Naive thymus-derived CD4-positive, alpha-beta T cell (primary cell): ENCODE results near the gene RRP9. TPM values are rescaled to one million over a fixed set of nuclear protein-coding genes. Genes with fewer than 3 reads are reported as not detected.

Experiments used
- ATAC-seq: fragments of 150-1000 bp; cut with Tn5 transposase; 2 replicates; pipeline ENCODE4 v1.10.0; 2021; ENCODE audit warnings: mild to moderate bottlenecking, moderate library complexity
- CTCF ChIA-PET: fragments of 350-600 bp; sonication (Branson Sonifier 250); formaldehyde crosslinking; loops from one replicate; lab custom pipeline; 2021; ENCODE audit warnings: antibody characterized with exemption; lab: Charles Lee
- POLR2A ChIA-PET: fragments of 350-600 bp; sonication (Branson Sonifier 250); formaldehyde crosslinking; loops from one replicate; lab custom pipeline; 2021; ENCODE audit warnings: antibody characterized with exemption, inconsistent platforms; lab: Charles Lee
- DNase-seq, 9 donors: peaks; one replicate each; pipeline versions ENCODE4 v3.0.0 to v3.0.0-alpha.2; 2020 to 2022; ENCODE audit warnings: mixed read lengths in 1 of 9
- H3K27ac ChIP-seq: one replicate; pipeline ENCODE4 v1.7.0; 2013; ENCODE audit warnings: mild to moderate bottlenecking, low read depth, low read length, moderate library complexity
- H3K27me3 ChIP-seq, 2 donors: one replicate each; pipeline ENCODE4 v1.7.0; 2013; ENCODE audit warnings: low read length in 2 of 2, mild to moderate bottlenecking in 2 of 2, moderate library complexity in 2 of 2; ENCODE audit not compliant: control insufficient read depth in 2 of 2, insufficient read depth in 2 of 2
- H3K36me3 ChIP-seq, 3 experiments: 1 replicate in 2 of 3; 2 replicates in 1 of 3; pipeline ENCODE4 v1.7.0; 2013; ENCODE audit warnings: low read length in 3 of 3, mild to moderate bottlenecking in 3 of 3, moderate library complexity in 1 of 3; ENCODE audit not compliant: insufficient read depth in 3 of 3, control insufficient read depth in 2 of 3
- H3K4me1 ChIP-seq, 2 donors: one replicate each; pipeline ENCODE4 v1.7.0; 2013; ENCODE audit warnings: low read length in 2 of 2, mild to moderate bottlenecking in 2 of 2, moderate library complexity in 1 of 2; ENCODE audit not compliant: control insufficient read depth in 2 of 2, insufficient read depth in 2 of 2
- H3K4me3 ChIP-seq: 2 replicates; pipeline ENCODE4 v1.7.0; 2013; ENCODE audit warnings: mild to moderate bottlenecking, low read length
- H3K9me3 ChIP-seq, 3 experiments: 1 replicate in 2 of 3; 2 replicates in 1 of 3; pipeline ENCODE4 v1.7.0; 2013; ENCODE audit warnings: low read length in 3 of 3; ENCODE audit not compliant: control insufficient read depth in 2 of 3
- H3K27ac Mint-ChIP-seq, 9 donors: one replicate each; pipeline ENCODE4 v1.8.0; 2020 to 2022; ENCODE audit warnings: mixed read lengths in 9 of 9, mild to moderate bottlenecking in 8 of 9, moderate library complexity in 5 of 9, inconsistent platforms in 2 of 9
- H3K27me3 Mint-ChIP-seq, 5 donors: one replicate each; pipeline ENCODE4 v1.8.0; 2021 to 2022; ENCODE audit warnings: mixed read lengths in 5 of 5, mild to moderate bottlenecking in 1 of 5
- H3K36me3 Mint-ChIP-seq, 5 donors: one replicate each; pipeline ENCODE4 v1.8.0; 2020 to 2022; ENCODE audit warnings: mixed read lengths in 5 of 5, mild to moderate bottlenecking in 3 of 5, inconsistent platforms in 1 of 5
- H3K4me1 Mint-ChIP-seq, 7 donors: one replicate each; pipeline ENCODE4 v1.8.0; 2020 to 2022; ENCODE audit warnings: mixed read lengths in 7 of 7, mild to moderate bottlenecking in 3 of 7, inconsistent platforms in 1 of 7
- H3K4me3 Mint-ChIP-seq, 10 donors: one replicate each; pipeline ENCODE4 v1.8.0; 2020 to 2022; ENCODE audit warnings: mild to moderate bottlenecking in 10 of 10, mixed read lengths in 10 of 10, moderate library complexity in 6 of 10, inconsistent platforms in 2 of 10
- H3K9me3 Mint-ChIP-seq, 11 donors: one replicate each; pipeline ENCODE4 v1.8.0; 2020 to 2022; ENCODE audit warnings: mixed read lengths in 11 of 11, mild to moderate bottlenecking in 4 of 11, inconsistent platforms in 1 of 11, moderate library complexity in 1 of 11
- intact Hi-C, 2 donors: fragments of 100-400 bp; cut with micrococcal nuclease; formaldehyde crosslinking; loops; one replicate each; pipeline ENCODE4 v1.15.1; 2023
- polyA plus RNA-seq, 2 donors: library from polyadenylated mRNA; unstranded; fragments of 300-500 nt; fragmentation: Illumina TruSeq; gene quantifications; one replicate each; pipeline ENCODE4 v1.2.3, GENCODE V29; 2021
- total RNA-seq, 6 experiments: library from RNA in 5 of 6; stranded (reverse) in 5 of 6; gene quantifications; 1 replicate in 5 of 6; 2 replicates in 1 of 6; pipeline ENCODE4 v1.2.3 and lab custom pipeline; 2021 to 2026

Gene RRP9
- total and polyA plus RNA-seq, 7 experiments from 2014 or later = 10.2 to 34.2 (median 18.6) TPM

DNA sequence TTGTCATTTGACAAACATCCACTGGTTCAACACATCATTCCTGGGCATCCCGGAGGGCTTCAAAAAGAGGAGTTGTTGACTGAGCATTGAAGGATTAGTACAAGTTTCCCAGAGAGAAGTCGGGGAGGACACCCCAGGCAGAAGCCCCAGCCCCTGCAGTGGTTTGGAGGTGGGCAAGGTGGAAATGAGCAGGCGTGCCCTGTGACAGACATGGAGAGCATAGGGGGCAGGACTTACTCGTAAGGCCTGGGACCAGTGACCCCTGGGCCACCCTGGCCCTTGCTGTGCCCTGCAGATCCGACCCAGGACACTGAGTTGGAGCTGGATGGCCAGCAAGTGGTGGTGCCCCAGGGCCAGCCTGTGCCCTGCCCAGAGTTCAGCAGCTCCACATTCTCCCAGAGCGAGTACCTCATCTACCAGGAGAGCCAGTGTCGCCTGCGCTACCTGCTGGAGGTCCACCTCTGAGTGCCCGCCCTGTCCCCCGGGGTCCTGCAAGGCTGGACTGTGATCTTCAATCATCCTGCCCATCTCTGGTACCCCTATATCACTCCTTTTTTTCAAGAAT lies 6.4 kb upstream of the RRP9 start:
- H3K9me3 Mint-ChIP-seq = no peaks in the 10 kb centered on the region
- ChIA-PET POLR2A (no interaction called here), CTCF (no interaction called here)
- Histone ChIP-seq H3K4me3 (no peak overlapping the region), H3K27ac (no peak overlapping the region), H3K27me3 (no peaks in the 10 kb centered on the region), H3K36me3 (no peaks in the 10 kb centered on the region), H3K4me1 (peaks cover under 1 to 3% of the 10 kb centered on the region in 2 donors), H3K9me3 (no peaks in the 10 kb centered on the region)
- H3K4me1 Mint-ChIP-seq = peaks cover 0 to 5% (median under 1%) of the 10 kb centered on the region in 7 donors
- intact Hi-C loops = no loop called here
- H3K4me3 Mint-ChIP-seq = no peak overlapping the region
- DNase-seq = peak in 1 of 9 donors; percentile 4
- H3K27me3 Mint-ChIP-seq = peaks cover 3 to 12% (median 7%) of the 10 kb centered on the region in 5 donors
- no peak overlapping the region for H3K27ac Mint-ChIP-seq
- no peak for ATAC-seq
- peaks cover 0 to 6% (median 0%) of the 10 kb centered on the region in 5 donors for H3K36me3 Mint-ChIP-seq

DNA sequence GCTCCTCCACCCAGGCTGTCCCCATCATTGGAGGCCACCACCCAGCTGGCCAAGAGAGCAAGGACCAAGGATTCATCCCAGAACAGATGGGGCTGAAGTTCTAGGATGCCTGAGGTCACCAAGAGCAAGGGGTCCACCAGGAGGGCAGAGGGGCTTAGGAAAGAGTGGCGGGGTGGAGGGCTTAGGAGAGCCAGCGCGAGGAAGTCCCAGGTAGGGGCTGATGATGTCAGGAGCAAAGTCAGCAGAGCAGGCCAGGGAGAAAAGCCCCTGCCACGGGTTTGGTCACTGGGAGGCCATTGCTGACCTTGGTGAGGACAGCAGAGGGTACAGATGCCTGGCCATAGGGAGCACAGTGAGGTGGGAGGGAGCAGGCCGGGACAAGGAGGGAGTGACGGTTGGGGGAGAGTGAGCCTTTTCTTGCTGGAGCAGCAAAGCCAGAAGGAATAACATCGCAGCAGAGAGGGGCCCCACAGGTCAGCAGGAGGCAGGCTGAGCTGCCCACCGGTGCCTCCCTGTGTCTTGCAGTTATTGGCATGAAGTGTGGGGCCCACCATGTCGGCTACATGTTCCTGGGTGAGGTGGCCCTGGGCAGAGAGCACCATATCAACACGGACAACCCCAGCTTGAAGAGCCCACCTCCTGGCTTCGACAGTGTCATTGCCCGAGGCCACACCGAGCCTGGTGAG lies 5.7 kb upstream of the RRP9 start:
- peaks cover 8 to 11% of the 10 kb centered on the region in 2 donors for H3K4me1 ChIP-seq
- ATAC-seq (no peak), DNase-seq (peak in 1 of 9 donors; percentile 3)
- Mint-ChIP-seq H3K27ac (peak overlapping the region in 1 of 9 donors; percentile 70), H3K27me3 (peaks cover 0 to 9% (median 4%) of the 10 kb centered on the region in 5 donors), H3K9me3 (no peaks in the 10 kb centered on the region), H3K4me1 (peaks cover 3 to 8% (median 6%) of the 10 kb centered on the region in 7 donors), H3K36me3 (peaks cover 0 to 6% (median 0%) of the 10 kb centered on the region in 5 donors), H3K4me3 (no peak overlapping the region)
- ChIA-PET CTCF (no interaction called here), POLR2A (interaction anchor here (1.1 kb wide), 1 partner anchor 19 kb away, joined by 3 read pairs; the partner anchor contains the start of gene PCBP4)
- no peaks in the 10 kb centered on the region for H3K36me3 ChIP-seq
- H3K27ac ChIP-seq = no peak overlapping the region
- no peaks in the 10 kb centered on the region for H3K9me3 ChIP-seq
- intact Hi-C loops = no loop called here
- no peak overlapping the region for H3K4me3 ChIP-seq
- no peaks in the 10 kb centered on the region for H3K27me3 ChIP-seq

DNA sequence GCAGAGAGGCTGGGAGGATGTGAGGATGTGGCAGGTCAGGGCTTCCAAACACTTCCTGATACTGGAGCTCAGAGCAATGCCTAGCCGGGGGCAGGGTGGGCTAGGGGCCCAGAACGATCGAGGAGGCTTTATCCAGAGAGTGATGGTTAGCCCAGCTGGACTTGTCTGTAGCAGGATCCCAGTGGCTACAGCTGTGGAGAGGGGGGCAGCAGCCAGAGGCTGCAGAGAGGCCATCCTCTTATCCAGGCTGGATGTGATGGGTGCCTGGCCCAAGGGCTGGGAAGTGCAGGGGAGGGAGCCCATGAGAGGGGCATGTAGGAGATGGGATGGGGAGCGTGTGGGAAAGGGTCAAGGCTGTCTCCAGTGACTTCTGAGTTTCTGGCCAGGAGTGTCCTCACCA lies 5.1 kb upstream of the RRP9 start:
- POLR2A ChIA-PET = interaction anchor here (1.1 kb wide), 1 partner anchor 20 kb away, joined by 3 read pairs; the partner anchor contains the start of gene PCBP4
- intact Hi-C loops = no loop called here
- CTCF ChIA-PET = no interaction called here

DNA sequence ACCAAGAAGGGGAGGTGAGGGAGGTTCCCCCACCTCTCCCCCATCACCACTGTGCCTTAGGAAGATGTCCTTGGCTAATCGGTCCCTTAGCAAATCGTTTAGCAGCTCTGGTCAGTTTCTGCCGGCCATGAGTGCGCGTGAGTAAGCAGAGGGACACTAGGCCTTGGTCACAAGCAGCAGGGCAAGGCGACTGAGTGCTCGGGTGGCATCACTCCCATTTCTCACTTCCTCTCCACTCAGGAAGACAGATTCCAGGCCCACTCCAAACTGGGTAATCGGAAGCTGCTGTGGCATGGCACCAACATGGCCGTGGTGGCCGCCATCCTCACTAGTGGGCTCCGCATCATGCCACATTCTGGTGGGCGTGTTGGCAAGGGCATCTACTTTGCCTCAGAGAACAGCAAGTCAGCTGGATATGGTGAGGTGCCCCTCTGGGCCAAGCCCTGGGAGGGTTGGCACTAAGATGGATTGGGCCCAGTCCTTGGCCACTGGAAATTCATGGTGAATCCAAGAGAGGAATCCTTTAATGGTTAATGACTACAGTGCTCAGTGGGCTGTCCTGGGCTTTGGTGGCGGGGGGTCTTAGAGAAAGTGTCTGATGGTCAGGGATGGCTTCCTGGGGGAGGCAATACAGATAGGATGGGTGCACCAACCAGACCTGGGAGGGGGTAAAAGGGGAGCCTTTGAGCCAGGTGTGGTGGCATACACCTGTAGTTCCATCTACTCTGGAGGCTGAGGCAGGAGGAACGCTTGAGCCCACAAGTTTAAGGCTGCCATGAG lies 4.4 kb upstream of the RRP9 start:
- ATAC-seq = no peak
- Mint-ChIP-seq H3K9me3 (no peaks in the 10 kb centered on the region), H3K36me3 (peaks cover 0 to 6% (median 0%) of the 10 kb centered on the region in 5 donors), H3K27me3 (peaks cover 0 to under 1% (median 0%) of the 10 kb centered on the region in 5 donors), H3K4me1 (peaks cover 6 to 19% (median 9%) of the 10 kb centered on the region in 7 donors), H3K4me3 (peak overlapping the region in 1 of 10 donors; percentile 38), H3K27ac (no peak overlapping the region)
- Histone ChIP-seq H3K9me3 (no peaks in the 10 kb centered on the region), H3K27ac (no peak overlapping the region), H3K4me1 (peaks cover 13 to 15% of the 10 kb centered on the region in 2 donors), H3K27me3 (no peaks in the 10 kb centered on the region), H3K4me3 (no peak overlapping the region), H3K36me3 (no peaks in the 10 kb centered on the region)
- DNase-seq = peak in 1 of 9 donors; percentile 5
- intact Hi-C loops = no loop called here
- POLR2A ChIA-PET = interaction anchor here (1.1 kb wide), 1 partner anchor 21 kb away, joined by 3 read pairs; the partner anchor contains the start of gene PCBP4
- CTCF ChIA-PET = interaction anchor here (0.7 kb wide), 1 partner anchor 199 kb away, joined by 3 read pairs; no protein-coding TSS in a partner anchor

More for the DNA sequence above, 5.1 kb upstream of the RRP9 start:
- DNase-seq (no peak), ATAC-seq (no peak)
- no peak overlapping the region for H3K27ac ChIP-seq
- no peaks in the 10 kb centered on the region for H3K27me3 ChIP-seq
- Mint-ChIP-seq H3K4me3 (no peak overlapping the region), H3K36me3 (peaks cover 0 to 6% (median 0%) of the 10 kb centered on the region in 5 donors), H3K9me3 (no peaks in the 10 kb centered on the region), H3K27ac (no peak overlapping the region), H3K27me3 (peaks cover 0 to 3% (median 0%) of the 10 kb centered on the region in 5 donors), H3K4me1 (peaks cover 3 to 14% (median 6%) of the 10 kb centered on the region in 7 donors)
- no peak overlapping the region for H3K4me3 ChIP-seq
- H3K36me3 ChIP-seq = no peaks in the 10 kb centered on the region
- no peaks in the 10 kb centered on the region for H3K9me3 ChIP-seq
- peaks cover 10 to 12% of the 10 kb centered on the region in 2 donors for H3K4me1 ChIP-seq

DNA sequence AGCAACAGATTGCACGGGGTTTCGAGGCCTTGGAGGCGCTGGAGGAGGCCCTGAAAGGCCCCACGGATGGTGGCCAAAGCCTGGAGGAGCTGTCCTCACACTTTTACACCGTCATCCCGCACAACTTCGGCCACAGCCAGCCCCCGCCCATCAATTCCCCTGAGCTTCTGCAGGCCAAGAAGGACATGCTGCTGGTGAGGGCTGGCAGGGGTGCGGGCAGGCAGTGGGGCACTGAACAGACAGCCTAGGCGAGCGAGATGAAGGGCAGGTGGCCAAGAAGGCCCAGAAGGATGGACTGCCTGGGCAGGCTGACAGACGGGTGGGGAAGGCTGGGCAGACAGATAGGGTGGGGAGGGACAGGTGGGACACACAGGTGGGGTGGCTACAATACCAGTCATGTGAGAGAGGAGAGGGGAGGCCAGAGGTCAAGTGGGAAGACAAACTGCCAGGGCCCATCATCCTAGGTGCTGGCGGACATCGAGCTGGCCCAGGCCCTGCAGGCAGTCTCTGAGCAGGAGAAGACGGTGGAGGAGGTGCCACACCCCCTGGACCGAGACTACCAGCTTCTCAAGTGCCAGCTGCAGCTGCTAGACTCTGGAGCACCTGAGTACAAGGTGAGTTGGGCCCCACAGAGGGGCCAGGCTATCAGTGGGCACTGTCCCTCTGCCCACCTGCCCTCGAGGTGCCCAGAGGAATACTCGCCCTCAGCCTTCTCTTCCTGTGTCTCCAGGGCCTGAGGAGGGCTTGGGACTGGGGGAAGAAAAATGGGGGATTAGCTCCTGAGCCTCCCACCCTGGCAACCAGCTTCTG lies 3.5 kb upstream of the RRP9 start:
- no peak overlapping the region for H3K4me3 Mint-ChIP-seq
- H3K36me3 Mint-ChIP-seq = peaks cover 0 to 6% (median 3%) of the 10 kb centered on the region in 5 donors
- Histone ChIP-seq H3K9me3 (no peaks in the 10 kb centered on the region), H3K4me1 (peaks cover 19 to 23% of the 10 kb centered on the region in 2 donors), H3K27me3 (no peaks in the 10 kb centered on the region), H3K36me3 (no peaks in the 10 kb centered on the region), H3K4me3 (no peak overlapping the region), H3K27ac (no peak overlapping the region)
- H3K9me3 Mint-ChIP-seq = no peaks in the 10 kb centered on the region
- intact Hi-C loops = no loop called here
- H3K4me1 Mint-ChIP-seq = peaks cover 14 to 28% (median 18%) of the 10 kb centered on the region in 7 donors
- ChIA-PET POLR2A (interaction anchor here (1.4 to 1.5 kb wide), 2 partner anchors 29 to 112 kb away, joined by 3 to 9 read pairs; partner anchors contain the start of gene ABHD14B), CTCF (interaction anchor here (0.7 kb wide), 1 partner anchor 199 kb away, joined by 3 read pairs; no protein-coding TSS in a partner anchor)
- no peaks in the 10 kb centered on the region for H3K27me3 Mint-ChIP-seq
- DNase-seq (no peak), ATAC-seq (no peak)
- peak overlapping the region in 1 of 9 donors; percentile 55 for H3K27ac Mint-ChIP-seq
